Transverse colon (tissue), 3 donors: ENCODE results near the gene FLACC1.

Source experiments
- POLR2A ChIP-seq: fragments of 450-650 bp; IDR thresholded peaks from one replicate; pipeline ENCODE4 v1.6.1; 2016; ENCODE audit warnings: antibody characterized with exemption, mild to moderate bottlenecking, moderate library complexity
- POLR2AphosphoS5 ChIP-seq, 3 donors: sonication (generic); formaldehyde crosslinking; IDR thresholded peaks; one replicate each; pipeline ENCODE4 v1.6.1; 2016; ENCODE audit warnings: antibody characterized with exemption in 3 of 3

DNA sequence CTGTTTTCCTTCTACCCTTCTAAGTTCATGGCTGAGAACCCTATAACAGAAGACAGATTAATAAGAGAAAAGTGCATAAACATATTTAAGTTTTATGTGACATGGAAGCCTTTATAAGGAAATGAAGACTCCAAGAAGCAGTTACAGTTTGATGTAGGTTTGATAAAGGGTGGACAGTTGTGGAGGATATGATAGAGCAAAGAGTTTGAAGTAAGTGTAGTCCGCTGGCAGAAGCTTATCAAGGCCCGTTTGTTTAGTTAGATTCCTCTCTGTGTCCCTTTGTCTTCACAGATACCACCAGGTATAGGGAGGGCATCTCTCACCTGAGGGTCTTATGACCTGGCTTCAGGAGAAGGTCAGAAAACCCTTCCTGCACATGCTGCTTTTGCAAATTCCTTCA, 107.3 kb downstream of the FLACC1 start:
- no peak for TF ChIP-seq POLR2A
- TF ChIP-seq POLR2AphosphoS5 (IDR thresholded peaks at IDR 0.05): no peak
